GM18505 (cell line): ENCODE measurements around the gene IP6K1.

Source experiments
- ATAC-seq: cut with Tn5 transposase; IDR thresholded peaks from one replicate; pipeline ENCODE4 v1.9.1; 2021; ENCODE audit not compliant: unreplicated experiment
- POLR2A ChIP-seq: IDR thresholded peaks from 4 replicates; pipeline ENCODE4 v1.6.1; 2011; ENCODE audit warnings: borderline replicate concordance; ENCODE audit not compliant: insufficient read depth, insufficient read length; ENCODE audit errors: extremely low read depth

IP6K1 gene

GRCh38 chr3:49683162-49683561 is 103.2 kb downstream of the IP6K1 start:
- no peak for ATAC-seq
- TF ChIP-seq POLR2A: no peak

- no peak for TF ChIP-seq POLR2A
- ATAC-seq: no peak
Observed at GRCh38 chr3:49681543-49681942, 104.8 kb downstream of the IP6K1 start.

- no peak for TF ChIP-seq POLR2A
- no peak for ATAC-seq
Observed at GRCh38 chr3:49681232-49681522, 105.2 kb downstream of the IP6K1 start.

GRCh38 chr3:49680493-49681231 is 105.7 kb downstream of the IP6K1 start:
- ATAC-seq: no peak
- TF ChIP-seq POLR2A: no peak

GRCh38 chr3:49675912-49676311 is 110.4 kb downstream of the IP6K1 start:
- TF ChIP-seq POLR2A: no peak
- no peak for ATAC-seq

GRCh38 chr3:49674497-49674983 is 111.8 kb downstream of the IP6K1 start:
- ATAC-seq: peak; percentile 27
- TF ChIP-seq POLR2A: no peak
